Spleen (tissue), 7 donors: ENCODE data around the gene TTC12.

Source experiments
- CTCF ChIP-seq, 11 experiments: fragments of 200-600 bp in 7 of 11; fragments of 450-650 bp in 4 of 11; sonication (generic) in 4 of 11; IDR thresholded peaks in 8 of 11; conservative IDR thresholded peaks in 3 of 11; 1 replicate in 7 of 11; 2 replicates in 4 of 11; pipeline versions ENCODE4 v1.4.0 to v1.8.0; 2016 to 2021; ENCODE audit warnings: antibody characterized with exemption in 11 of 11, inconsistent platforms in 4 of 11, mild to moderate bottlenecking in 1 of 11
- POLR2A ChIP-seq, 3 donors: fragments of 450-650 bp; IDR thresholded peaks; one replicate each; pipeline ENCODE4 v1.5.1; 2017; ENCODE audit warnings: antibody characterized with exemption in 3 of 3, mild to moderate bottlenecking in 1 of 3
- POLR2AphosphoS5 ChIP-seq, 3 donors: sonication (generic); formaldehyde crosslinking; IDR thresholded peaks; one replicate each; pipeline ENCODE4 v1.5.1; 2017; ENCODE audit warnings: antibody characterized with exemption in 3 of 3
- donor health status: DM: no; HTN: no; CAD: no; lungs with moderate emphysema.
- donor health status: DM: no; HTN: no; CAD: no.
- donor health status: DM: no; HTN: no; CAD: no.

GRCh38 chr11:113282898-113283437, 31.4 kb upstream of the TTC12 start:
- TF ChIP-seq CTCF (IDR thresholded peaks at IDR 0.05 in 8 of 11, conservative IDR thresholded peaks at IDR 0.05 in 3 of 11) (no peak), POLR2A (IDR thresholded peaks at IDR 0.05) (no peak), POLR2AphosphoS5 (IDR thresholded peaks at IDR 0.05) (no peak)
